Cardiac muscle cell (in vitro differentiated cells and primary cell): Measurements from ENCODE around the gene SLC39A3. TPM values are rescaled to one million over a fixed set of nuclear protein-coding genes. Genes with fewer than 3 reads are reported as not detected.

ENCODE experiments used
- DNase-seq, 2 donors: peaks; one replicate each; pipeline versions ENCODE4 v3.0.0 to v3.0.0-alpha.2; 2010 to 2017; ENCODE audit warnings: low read depth in 1 of 2, low spot score in 1 of 2
- H3K27ac ChIP-seq: fragments of 200-600 bp; sonication (generic); 2 replicates; pipeline ENCODE4 v1.5.1; 2016
- H3K27me3 ChIP-seq: fragments of 200-600 bp; sonication (generic); 2 replicates; pipeline ENCODE4 v1.6.0; 2016; ENCODE audit warnings: control low read depth
- H3K36me3 ChIP-seq: fragments of 200-600 bp; sonication (generic); 2 replicates; pipeline ENCODE4 v1.5.1; 2016; ENCODE audit warnings: control low read depth
- H3K4me1 ChIP-seq: fragments of 200-600 bp; sonication (generic); 2 replicates; pipeline ENCODE4 v1.8.1; 2017; ENCODE audit warnings: low read depth, mild to moderate bottlenecking, mixed run types
- H3K4me3 ChIP-seq: fragments of 200-600 bp; sonication (generic); 2 replicates; pipeline ENCODE4 v1.5.1; 2016; ENCODE audit warnings: mild to moderate bottlenecking
- H3K9me3 ChIP-seq: fragments of 200-600 bp; sonication (generic); 2 replicates; pipeline ENCODE4 v1.5.1; 2017; ENCODE audit warnings: low read depth, mild to moderate bottlenecking, control low read depth
- CTCF ChIP-seq: IDR thresholded peaks from 2 replicates; pipeline ENCODE4 v1.5.1; 2012; ENCODE audit warnings: low read depth, mild to moderate bottlenecking, low read length
- polyA plus RNA-seq: library from polyadenylated mRNA; unstranded; fragments of >200 nt; fragmentation: Nextera tagmentation; extraction: Ambion mirVana; gene quantifications from 2 replicates; pipeline ENCODE4 v1.2.1, GENCODE V29; 2016
- total RNA-seq: library from RNA; depleted of rRNA; stranded (reverse); fragments of >200 nt; gene quantifications from 2 replicates; pipeline ENCODE4 v1.2.3, GENCODE V29; 2016

Gene SLC39A3
- total and polyA plus RNA-seq, 2 experiments from 2014 or later, result 29.4 to 46.0 TPM

- TF ChIP-seq CTCF, result no peak
- Histone ChIP-seq H3K4me3 (no peak overlapping the region), H3K4me1 (no peaks in the 10 kb centered on the region), H3K9me3 (no peaks in the 10 kb centered on the region), H3K36me3 (no peaks in the 10 kb centered on the region), H3K27ac (no peak overlapping the region), H3K27me3 (peaks cover 9% of the 10 kb centered on the region)
- DNase-seq, result no peak
Observed at GRCh38 chr19:2750808-2751437, 11.1 kb upstream of the SLC39A3 start.

GRCh38 chr19:2747349-2747748, 7.5 kb upstream of the SLC39A3 start:
- Histone ChIP-seq H3K36me3 (no peaks in the 10 kb centered on the region), H3K4me1 (no peaks in the 10 kb centered on the region), H3K4me3 (no peak overlapping the region), H3K27me3 (peaks cover 24% of the 10 kb centered on the region), H3K9me3 (no peaks in the 10 kb centered on the region), H3K27ac (no peak overlapping the region)
- TF ChIP-seq CTCF, result no peak
- DNase-seq, result no peak

GRCh38 chr19:2744113-2744512, 4.3 kb upstream of the SLC39A3 start:
- Histone ChIP-seq H3K4me1 (peaks cover 4% of the 10 kb centered on the region), H3K36me3 (no peaks in the 10 kb centered on the region), H3K27me3 (peaks cover 24% of the 10 kb centered on the region), H3K9me3 (no peaks in the 10 kb centered on the region), H3K4me3 (no peak overlapping the region), H3K27ac (no peak overlapping the region)
- no peak for DNase-seq
- no peak for TF ChIP-seq CTCF

- Histone ChIP-seq H3K36me3 (no peaks in the 10 kb centered on the region), H3K27me3 (peaks cover 18% of the 10 kb centered on the region), H3K27ac (no peak overlapping the region), H3K9me3 (no peaks in the 10 kb centered on the region), H3K4me3 (no peak overlapping the region), H3K4me1 (peaks cover 5% of the 10 kb centered on the region)
- DNase-seq, result no peak
- no peak for TF ChIP-seq CTCF
Observed at GRCh38 chr19:2743099-2743498, 3.3 kb upstream of the SLC39A3 start.

GRCh38 chr19:2740314-2740656, 468 bp upstream of the SLC39A3 start:
- no peaks in the 10 kb centered on the region for H3K9me3 ChIP-seq
- no peak for TF ChIP-seq CTCF
- H3K27me3 ChIP-seq, result peaks cover 14% of the 10 kb centered on the region
- H3K27ac ChIP-seq, result no peak overlapping the region
- peaks cover 5% of the 10 kb centered on the region for H3K36me3 ChIP-seq
- no peak for DNase-seq
- H3K4me3 ChIP-seq, result no peak overlapping the region
- H3K4me1 ChIP-seq, result peaks cover 5% of the 10 kb centered on the region
